Measurements from ENCODE around the gene YPEL1.
"Not testable (repeated sequence)": the region's sequence is repeated elsewhere in the genome, so short reads cannot be mapped to it uniquely, and the experiment has no call there.

The YPEL1 gene

GRCh38 chr22:21697880-21698279 lies 37.7 kb downstream of the YPEL1 start:
- no peak for FAIRE-seq

- FAIRE-seq: no peak
Observed at GRCh38 chr22:21697021-21697771, 38.4 kb downstream of the YPEL1 start.

GRCh38 chr22:21696115-21696514 lies 39.5 kb downstream of the YPEL1 start:
- FAIRE-seq: no peak

- FAIRE-seq: no peak
Observed at GRCh38 chr22:21695430-21696085, 40.0 kb downstream of the YPEL1 start.

GRCh38 chr22:21694795-21695429 lies 40.7 kb downstream of the YPEL1 start:
- no peak for FAIRE-seq

- no peak for FAIRE-seq
Observed at GRCh38 chr22:21694394-21694793, 41.2 kb downstream of the YPEL1 start.

GRCh38 chr22:21693999-21694341 lies 41.6 kb downstream of the YPEL1 start:
- no peak for FAIRE-seq

GRCh38 chr22:21693333-21693998 lies 42.1 kb downstream of the YPEL1 start:
- no peak for FAIRE-seq

- not testable (repeated sequence) for FAIRE-seq
Observed at GRCh38 chr22:21692856-21693255, 42.7 kb downstream of the YPEL1 start.

- FAIRE-seq: no peak
Observed at GRCh38 chr22:21691816-21692215, 43.8 kb downstream of the YPEL1 start.

GRCh38 chr22:21690401-21690801 lies 45.2 kb downstream of the YPEL1 start:
- no peak for FAIRE-seq

- FAIRE-seq: no peak
Observed at GRCh38 chr22:21688706-21689381, 46.8 kb downstream of the YPEL1 start.

GRCh38 chr22:21688341-21688705 lies 47.3 kb downstream of the YPEL1 start:
- no peak for FAIRE-seq

GRCh38 chr22:21687685-21688259 lies 47.8 kb downstream of the YPEL1 start:
- no peak for FAIRE-seq

GRCh38 chr22:21686634-21687393 lies 48.8 kb downstream of the YPEL1 start:
- no peak for FAIRE-seq

- no peak for FAIRE-seq
Observed at GRCh38 chr22:21686193-21686608, 49.4 kb downstream of the YPEL1 start.

GRCh38 chr22:21685164-21685513 lies 50.5 kb downstream of the YPEL1 start:
- no peak for FAIRE-seq

- FAIRE-seq: no peak
Observed at GRCh38 chr22:21684492-21685163, 51.0 kb downstream of the YPEL1 start.

- FAIRE-seq: no peak
Observed at GRCh38 chr22:21683401-21683811, 52.2 kb downstream of the YPEL1 start.

- FAIRE-seq: no peak
Observed at GRCh38 chr22:21682385-21683175, 53.0 kb downstream of the YPEL1 start.
